Stimulated activated effector memory CD8-positive, alpha-beta T cell treated with anti-CD3 and anti-CD28 coated beads, Interleukin-12 subunit alpha, Interleukin-12 subunit beta, amount 100 ng/mL, for 72 hours (primary cell): Measurements from ENCODE around the gene PSMD6.

Source experiments
- ATAC-seq: fragments of 150-1000 bp; cut with Tn5 transposase; 2 replicates; pipeline ENCODE4 v1.10.0; 2021
- DNase-seq, 2 donors: peaks; one replicate each; pipeline ENCODE4 v3.0.0; 2021 to 2022; ENCODE audit warnings: low spot score in 2 of 2
- H3K27ac Mint-ChIP-seq: one replicate; pipeline ENCODE4 v1.8.0; 2022; ENCODE audit warnings: mild to moderate bottlenecking, mixed read lengths
- H3K36me3 Mint-ChIP-seq: one replicate; pipeline ENCODE4 v1.8.0; 2022; ENCODE audit warnings: mild to moderate bottlenecking, mixed read lengths
- H3K4me1 Mint-ChIP-seq: one replicate; pipeline ENCODE4 v1.8.0; 2022; ENCODE audit warnings: mixed read lengths
- H3K4me3 Mint-ChIP-seq: one replicate; pipeline ENCODE4 v1.8.0; 2022; ENCODE audit warnings: mild to moderate bottlenecking, mixed read lengths
- H3K9me3 Mint-ChIP-seq: one replicate; pipeline ENCODE4 v1.8.0; 2022; ENCODE audit warnings: mixed read lengths

The PSMD6 gene

GRCh38 chr3:63967675-63968611 lies 55.4 kb downstream of the PSMD6 start:
- no peaks in the 10 kb centered on the region for H3K9me3 Mint-ChIP-seq
- H3K4me3 Mint-ChIP-seq: peak overlapping the region; percentile 77
- DNase-seq (peak in 1 of 2 donors; percentile 63), ATAC-seq (peak; percentile 71)
- H3K4me1 Mint-ChIP-seq: peaks cover 97% of the 10 kb centered on the region
- peaks cover 17% of the 10 kb centered on the region for H3K36me3 Mint-ChIP-seq
- H3K27ac Mint-ChIP-seq: peak overlapping the region; percentile 92

- ATAC-seq: no peak
- DNase-seq: no peak
- Mint-ChIP-seq H3K36me3 (peaks cover 19% of the 10 kb centered on the region), H3K9me3 (no peaks in the 10 kb centered on the region), H3K27ac (peak overlapping the region; percentile 92), H3K4me3 (peak overlapping the region; percentile 77), H3K4me1 (peaks cover 86% of the 10 kb centered on the region)
These were observed 56.4 kb downstream of the PSMD6 start for GRCh38 chr3:63966871-63967270.

- Mint-ChIP-seq H3K9me3 (no peaks in the 10 kb centered on the region), H3K36me3 (peaks cover 19% of the 10 kb centered on the region), H3K4me3 (no peak overlapping the region), H3K27ac (peak overlapping the region; percentile 92), H3K4me1 (peaks cover 77% of the 10 kb centered on the region)
- DNase-seq: no peak
- ATAC-seq: no peak
These were observed 57.3 kb downstream of the PSMD6 start for GRCh38 chr3:63966007-63966406.

- H3K36me3 Mint-ChIP-seq: peaks cover 19% of the 10 kb centered on the region
- peak overlapping the region; percentile 92 for H3K27ac Mint-ChIP-seq
- H3K9me3 Mint-ChIP-seq: no peaks in the 10 kb centered on the region
- no peak overlapping the region for H3K4me3 Mint-ChIP-seq
- H3K4me1 Mint-ChIP-seq: peaks cover 74% of the 10 kb centered on the region
- DNase-seq (no peak), ATAC-seq (no peak)
These were observed 58.4 kb downstream of the PSMD6 start for GRCh38 chr3:63964681-63965485.

- no peak overlapping the region for H3K4me3 Mint-ChIP-seq
- no peak for DNase-seq
- ATAC-seq: no peak
- peaks cover 64% of the 10 kb centered on the region for H3K4me1 Mint-ChIP-seq
- H3K36me3 Mint-ChIP-seq: peaks cover 19% of the 10 kb centered on the region
- no peak overlapping the region for H3K27ac Mint-ChIP-seq
- no peaks in the 10 kb centered on the region for H3K9me3 Mint-ChIP-seq
These were observed 59.8 kb downstream of the PSMD6 start for GRCh38 chr3:63963496-63963895.

- H3K9me3 Mint-ChIP-seq: no peaks in the 10 kb centered on the region
- no peak overlapping the region for H3K4me3 Mint-ChIP-seq
- DNase-seq: no peak
- H3K27ac Mint-ChIP-seq: peak overlapping the region; percentile 46
- ATAC-seq: peak; percentile 85
- peaks cover 52% of the 10 kb centered on the region for H3K4me1 Mint-ChIP-seq
- H3K36me3 Mint-ChIP-seq: peaks cover 19% of the 10 kb centered on the region
These were observed 61.4 kb downstream of the PSMD6 start for GRCh38 chr3:63961891-63962290.
